AG08396 (cell line): Measurements from ENCODE around the gene HEXIM2.

ENCODE experiments used
- DNase-seq: peaks from one replicate; pipeline ENCODE4 v3.0.0; 2012; ENCODE audit warnings: low spot score, mixed read lengths

The HEXIM2 gene

DNA sequence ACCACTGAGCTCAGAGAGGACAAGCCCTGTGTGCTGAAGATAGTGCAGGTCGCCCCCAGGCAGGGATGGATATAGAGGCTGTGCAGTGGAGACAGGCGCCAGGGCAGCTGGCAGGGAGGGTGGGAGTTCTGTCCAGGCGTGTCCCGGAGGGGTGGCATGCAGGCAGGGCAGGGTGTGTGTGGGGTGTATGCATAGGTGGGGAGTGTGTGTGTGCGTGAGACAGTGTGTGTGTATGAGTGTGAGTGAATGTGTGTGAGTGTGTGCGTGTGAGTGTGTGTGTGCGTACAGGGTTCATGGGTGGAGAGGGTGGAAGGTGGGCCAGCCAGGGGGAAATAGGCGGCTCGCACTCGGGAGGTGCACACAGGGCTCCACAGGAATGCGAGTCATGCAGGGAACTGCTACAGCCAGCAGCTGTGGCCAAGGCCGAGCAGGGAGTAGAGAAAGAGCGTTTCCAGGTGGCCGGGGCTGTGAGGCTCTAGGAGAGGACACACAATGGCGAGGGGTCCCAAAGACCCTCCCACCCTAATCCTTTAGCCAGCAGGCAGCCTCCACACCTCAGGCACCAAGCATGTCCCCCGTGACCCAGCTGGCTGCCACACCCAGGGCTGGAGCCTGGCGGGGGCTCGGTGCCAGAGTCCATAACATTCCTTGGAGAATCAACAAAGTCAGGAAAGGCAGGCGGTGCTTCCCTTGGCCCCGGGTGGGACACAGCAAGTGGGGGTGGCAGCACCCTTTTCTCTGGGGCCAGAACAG lies 34.0 kb upstream of the HEXIM2 start:
- DNase-seq: peak; percentile 55

DNA sequence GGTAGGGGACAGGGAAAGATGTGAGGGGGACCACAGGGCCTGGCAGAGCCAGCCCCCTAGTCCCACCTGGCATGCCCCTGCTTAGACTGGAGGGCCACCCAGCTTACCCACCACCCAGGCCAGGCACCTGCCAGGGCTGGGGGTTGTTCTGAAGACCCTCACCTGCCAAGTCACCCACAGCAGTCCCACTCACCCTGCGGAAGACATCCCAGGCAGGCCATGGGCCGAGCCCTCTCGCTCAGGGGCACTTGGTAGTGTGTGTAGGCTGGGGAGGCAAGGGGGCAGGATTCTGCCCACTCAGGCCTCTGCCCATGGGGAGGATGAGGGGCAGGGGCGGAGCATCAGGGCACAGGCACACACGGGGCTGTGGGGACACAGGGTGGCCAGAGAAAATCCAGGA lies 33.3 kb upstream of the HEXIM2 start:
- no peak for DNase-seq

DNA sequence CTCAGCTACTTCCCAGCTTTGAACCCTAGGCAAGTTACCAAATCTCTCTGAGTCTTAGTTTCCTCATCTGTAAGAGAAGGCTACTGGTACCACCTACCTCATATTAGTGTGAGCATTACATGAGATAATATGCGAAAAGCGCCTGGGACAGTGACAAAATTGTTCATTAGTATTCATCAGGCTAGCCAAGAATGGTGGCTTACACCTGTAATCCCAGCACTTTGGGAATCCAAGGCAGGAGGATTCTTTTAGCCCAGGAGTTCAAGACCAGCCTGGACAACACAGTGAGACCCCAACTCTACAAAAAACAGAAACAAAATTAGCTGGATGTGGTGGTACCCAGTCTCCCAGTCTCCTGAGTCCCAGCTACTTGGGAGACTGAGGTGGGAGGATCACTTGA lies 32.7 kb upstream of the HEXIM2 start:
- no peak for DNase-seq

DNA sequence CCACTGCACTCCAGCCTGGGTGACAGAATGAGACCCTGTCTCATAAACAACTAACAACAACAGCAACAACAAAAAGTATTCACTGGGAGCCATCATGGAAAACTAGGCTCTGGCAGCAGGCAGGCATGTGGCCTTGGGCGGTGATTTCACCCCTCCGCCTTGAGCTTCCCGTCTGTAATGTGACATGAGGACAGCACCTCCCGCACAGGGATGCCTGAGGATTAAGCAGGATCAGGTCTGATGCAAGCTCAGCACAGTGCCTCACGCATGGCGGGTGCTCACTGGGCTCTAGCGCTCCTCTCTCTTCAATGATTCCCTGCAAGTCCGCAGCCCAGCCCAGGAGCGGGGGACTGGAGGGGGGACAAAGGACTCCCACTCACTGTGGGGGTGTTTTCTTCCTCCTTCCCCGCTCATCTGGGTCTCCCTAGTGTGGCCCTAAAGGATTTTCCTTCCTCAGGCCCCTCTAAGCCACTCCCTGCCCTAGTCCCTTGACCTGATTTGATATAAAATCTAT lies 32.2 kb upstream of the HEXIM2 start:
- no peak for DNase-seq

DNA sequence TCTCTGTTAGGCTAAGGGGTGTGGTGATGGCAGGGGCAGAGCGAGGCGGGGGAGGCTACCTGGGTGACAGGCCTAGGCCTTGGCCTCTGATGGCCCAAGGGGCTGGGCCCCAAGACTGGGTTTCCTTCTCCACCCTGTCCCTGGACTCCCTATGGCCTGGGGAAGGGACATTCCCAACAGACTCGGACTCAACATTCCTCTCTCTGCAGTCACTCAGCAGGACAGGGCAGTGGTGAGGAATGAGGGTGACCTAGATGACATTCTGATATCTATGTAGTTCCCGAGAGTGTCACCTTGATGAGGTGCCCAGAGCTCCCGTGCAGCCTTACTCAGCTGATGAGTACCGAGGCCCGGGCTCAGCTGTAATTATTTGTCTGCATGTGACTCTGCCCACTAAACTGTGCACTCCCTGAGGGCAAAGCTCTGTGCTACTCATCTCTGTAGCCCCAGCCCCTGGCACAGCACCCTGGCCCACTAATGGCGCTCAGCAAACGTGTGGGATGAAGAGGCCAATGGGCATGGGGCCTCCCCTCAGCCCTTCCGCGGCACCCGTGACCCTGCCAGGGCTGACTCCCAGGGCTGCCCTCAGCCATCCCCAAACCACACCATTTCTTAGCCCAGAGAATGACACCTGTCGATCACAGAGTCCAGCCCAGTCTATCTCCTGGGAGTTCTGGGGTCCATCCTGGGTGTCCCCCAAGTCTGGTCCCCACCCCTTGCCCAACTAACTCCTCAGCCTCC lies 31.6 kb upstream of the HEXIM2 start:
- DNase-seq: no peak

DNA sequence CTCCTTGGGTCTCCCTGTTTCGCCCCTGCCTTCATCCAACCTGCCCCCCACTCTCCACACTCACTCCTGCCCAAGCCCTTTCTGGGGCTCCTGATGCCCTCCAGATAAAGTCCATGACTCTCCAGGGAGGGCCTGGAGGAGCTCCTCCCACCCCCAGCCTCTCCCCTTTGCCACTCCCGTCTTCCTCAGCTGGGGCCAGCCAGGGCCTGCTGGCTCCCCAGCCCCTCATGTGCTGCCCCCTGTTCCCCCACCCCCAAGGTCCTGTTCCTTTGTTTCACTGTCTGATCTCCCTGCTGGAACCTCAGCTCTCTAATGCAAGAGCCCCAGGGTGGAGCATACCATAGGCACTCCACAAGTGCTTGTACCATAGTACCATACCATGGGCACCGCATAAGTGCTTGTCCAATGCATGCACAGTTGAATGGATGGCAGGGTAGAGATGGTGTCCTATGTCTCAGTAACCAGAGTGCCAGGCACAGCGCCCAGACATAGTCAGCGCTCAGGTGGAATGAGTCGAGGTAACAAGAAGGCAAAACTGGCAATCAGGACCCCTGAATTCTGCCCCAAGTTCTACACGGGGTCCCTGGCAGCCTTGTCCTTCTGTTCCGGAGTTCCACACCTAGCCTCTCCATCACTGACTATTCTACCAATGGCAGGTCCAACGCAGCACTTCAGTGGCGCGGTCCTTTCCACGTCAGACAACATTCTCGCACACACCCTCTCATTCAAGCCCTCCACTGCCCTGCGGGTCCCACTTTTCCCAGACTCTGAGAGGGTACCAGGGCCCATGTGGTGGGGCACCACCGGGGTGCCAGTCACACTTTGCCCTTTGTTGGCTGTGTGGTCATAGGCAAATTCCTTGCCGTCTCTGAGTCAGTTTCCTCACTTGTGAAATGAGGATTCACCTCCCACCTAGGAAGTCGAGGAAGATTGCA lies 30.7 kb upstream of the HEXIM2 start:
- no peak for DNase-seq

DNA sequence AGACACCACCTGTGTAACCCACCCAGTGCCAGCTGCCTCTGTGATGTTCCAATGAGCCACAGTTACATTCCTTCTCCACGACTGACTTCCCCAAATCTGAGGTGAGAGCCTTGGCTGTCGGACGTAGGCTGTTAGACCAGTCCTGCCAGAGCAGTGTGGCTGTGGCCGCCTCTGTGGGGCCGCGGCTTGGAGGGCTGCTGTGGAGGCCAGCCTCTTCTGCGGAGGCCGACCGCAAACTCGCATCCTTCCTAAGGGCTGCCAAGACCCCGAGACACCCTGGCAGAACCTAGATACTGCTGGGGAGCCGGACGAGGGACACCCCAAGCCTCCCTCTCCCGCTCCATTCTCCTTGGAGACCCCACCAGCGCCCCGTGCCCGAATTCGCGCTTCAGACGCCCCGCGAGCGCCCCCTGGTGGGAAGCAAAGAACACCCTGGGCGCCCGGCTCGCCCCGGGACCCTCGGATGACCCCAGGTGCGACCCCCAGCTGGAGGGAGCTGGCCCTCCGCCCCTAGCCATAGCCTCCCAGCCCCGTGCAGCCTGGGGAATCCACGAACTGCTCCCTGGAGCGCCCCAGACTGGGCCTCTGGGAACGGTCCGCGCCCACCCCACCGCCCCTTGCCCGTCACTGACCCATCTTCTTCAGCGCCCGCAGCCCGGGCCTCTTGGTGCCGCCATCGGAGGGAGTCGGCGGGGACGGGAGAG lies 29.9 kb upstream of the HEXIM2 start:
- DNase-seq: peak; percentile 57

DNA sequence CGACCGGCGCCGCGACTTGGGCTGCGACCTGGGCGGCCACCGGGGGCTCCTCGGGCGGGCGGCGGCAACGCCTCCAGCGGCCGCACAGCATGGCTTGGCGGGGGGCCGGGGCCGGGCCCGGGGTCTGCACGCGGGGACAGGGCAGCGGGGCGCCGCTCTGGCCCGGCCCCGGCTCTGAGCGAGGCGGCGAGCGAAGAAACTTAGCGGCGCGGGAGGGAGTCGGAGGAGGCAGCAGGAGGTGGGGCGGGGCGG lies 29.4 kb upstream of the HEXIM2 start, which contains the start of gene PLCD3:
Gene PLCD3, minus strand, starts transcription at position 196 of the 252 bp plus-strand sequence. Its CDS starts 105 bp downstream, at position 91.
- DNase-seq: no peak

DNA sequence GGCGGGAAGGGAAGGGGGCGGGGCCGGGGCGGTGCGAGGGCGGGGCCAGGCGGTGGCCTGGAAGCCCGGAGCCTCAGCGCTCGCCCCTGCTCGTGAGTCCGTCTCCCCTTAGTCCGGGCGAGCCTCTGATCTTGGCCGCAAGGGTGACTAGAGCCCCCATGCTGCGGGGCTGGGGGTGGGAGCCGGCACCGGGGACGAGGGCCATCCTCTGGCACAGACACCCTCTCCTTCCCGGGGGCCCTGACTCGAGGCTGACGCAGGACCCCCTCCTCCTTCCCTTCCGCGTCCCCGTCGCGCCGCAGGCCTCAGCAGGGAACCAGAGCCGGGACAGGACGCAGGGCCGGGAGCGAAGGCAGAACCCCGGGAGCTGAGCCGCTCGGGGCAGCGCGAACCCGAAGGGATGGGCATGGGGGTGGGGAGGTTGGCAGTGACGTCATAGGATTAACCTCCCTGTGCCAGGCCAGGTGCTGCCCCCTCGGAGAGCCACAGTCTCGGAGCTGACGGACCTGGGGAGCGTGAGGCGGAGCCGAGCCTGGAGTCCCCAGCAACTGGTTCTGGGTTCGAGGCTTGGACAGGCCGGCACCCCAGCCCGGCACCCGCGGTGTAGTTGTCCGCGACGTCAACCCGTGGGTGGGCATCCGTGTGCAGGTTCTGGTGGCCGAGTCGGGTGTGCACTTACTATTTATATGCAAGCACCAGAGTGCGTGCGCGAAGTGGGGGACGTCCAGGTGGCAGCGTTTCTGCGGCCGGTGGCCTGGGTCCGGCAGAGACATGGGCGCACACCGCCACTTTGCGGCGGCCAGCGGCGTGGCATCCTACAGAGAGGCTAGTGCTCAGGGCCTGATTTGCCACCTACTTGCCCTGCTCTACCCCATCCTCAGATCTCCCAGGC lies 28.9 kb upstream of the HEXIM2 start:
- peak; percentile 94 for DNase-seq

DNA sequence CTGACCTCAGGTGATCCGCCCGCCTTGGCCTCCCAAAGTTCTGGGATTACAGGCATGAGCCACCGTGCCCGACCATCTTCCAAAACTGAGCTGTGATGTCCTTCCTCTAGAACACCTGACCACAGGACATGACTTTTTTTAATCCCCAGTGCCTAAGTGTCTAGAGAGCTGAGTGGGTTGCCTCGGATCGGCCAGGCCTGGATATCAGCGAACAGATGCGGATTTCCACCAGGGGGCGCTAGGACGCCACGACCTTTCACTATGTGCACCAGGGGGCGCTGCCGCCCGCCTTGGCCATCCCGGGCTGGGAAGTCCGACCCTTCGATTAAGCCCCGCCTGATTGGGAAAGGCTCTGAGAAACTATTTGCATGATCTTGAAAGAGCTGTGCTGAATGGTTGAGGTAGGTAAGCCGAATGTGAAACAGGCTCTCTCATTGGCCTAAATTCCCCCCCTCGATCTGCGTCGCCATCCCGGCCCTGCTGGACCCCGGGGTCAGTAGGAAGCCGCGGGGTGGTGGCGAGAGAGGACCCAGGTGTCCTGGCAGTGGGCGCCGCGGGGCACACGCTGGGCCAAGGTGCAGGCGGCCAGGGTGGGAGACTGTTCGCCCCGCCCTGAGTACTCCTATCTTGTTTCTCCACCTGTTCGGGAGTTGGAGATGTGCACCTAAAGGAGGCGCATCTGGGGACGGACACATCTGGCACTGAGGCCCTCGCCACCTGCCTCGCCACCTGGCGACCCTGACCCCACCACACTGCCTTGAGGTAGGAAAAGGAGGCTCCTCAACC lies 26.3 kb upstream of the HEXIM2 start, which contains the start of gene ACBD4:
Gene ACBD4, plus strand, starts transcription at position 496 of the 786 bp plus-strand sequence. CDS start 458 bp downstream, outside the sequence.
- peak; percentile 97 for DNase-seq

DNA sequence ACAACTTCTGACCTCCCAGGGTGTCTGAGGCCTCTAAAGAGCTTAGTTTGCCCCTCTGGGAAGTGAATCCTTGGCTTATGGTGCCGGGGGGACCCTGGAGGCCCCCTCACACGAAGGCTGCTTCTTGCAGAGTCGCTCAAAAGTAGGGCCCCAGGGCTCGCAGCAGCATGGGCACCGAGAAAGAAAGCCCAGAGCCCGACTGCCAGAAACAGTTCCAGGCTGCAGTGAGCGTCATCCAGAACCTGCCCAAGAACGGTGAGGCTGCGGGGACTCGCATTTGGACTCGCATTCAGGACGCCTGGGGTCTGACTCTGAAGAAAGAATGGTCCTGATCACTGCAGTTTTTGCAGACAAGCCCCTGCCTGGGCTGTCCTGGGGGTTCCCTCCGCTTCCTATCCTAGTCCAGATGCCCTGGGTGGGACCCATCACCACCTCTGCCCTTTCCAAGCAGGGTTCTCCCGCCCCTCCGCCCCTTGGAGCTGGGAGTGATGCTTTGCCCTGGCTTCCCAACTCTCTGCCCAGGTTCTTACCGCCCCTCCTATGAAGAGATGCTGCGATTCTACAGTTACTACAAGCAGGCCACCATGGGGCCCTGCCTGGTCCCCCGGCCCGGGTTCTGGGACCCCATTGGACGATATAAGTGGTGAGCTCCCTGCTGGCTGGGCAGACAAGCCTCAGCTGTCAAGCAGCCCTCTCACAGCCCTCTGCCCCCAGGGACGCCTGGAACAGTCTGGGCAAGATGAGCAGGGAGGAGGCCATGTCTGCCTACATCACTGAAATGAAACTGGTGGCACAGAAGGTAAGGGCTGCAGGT lies 25.5 kb upstream of the HEXIM2 start:
- DNase-seq: no peak

DNA sequence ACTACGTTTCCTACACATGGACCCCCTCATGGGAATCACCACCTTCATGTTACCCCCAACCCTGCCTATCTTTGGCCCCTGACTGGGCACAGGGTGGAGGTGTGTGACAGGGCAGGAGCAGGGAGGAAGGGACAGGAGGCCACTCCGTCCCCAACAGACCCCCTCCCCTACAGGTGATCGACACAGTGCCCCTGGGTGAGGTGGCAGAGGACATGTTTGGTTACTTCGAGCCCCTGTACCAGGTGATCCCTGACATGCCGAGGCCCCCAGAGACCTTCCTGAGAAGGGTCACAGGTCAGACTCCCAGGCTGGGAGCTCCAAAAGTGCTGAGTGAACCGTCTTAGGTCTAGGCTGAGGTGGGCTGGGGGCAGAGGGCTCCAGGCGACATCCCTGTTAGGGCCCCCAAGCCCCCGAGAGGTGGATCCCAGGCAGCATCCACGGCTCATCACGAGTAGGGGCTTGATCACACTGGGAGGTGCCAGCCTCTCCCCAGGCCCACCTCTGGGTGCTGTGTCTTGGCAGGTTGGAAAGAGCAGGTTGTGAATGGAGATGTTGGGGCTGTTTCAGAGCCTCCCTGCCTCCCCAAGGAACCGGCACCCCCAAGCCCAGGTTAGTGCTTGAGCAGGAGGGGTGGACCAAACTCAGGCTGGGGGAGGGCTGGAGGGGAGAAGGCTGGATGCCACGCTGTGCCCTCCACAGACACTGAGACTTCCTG lies 24.7 kb upstream of the HEXIM2 start:
- DNase-seq: no peak

DNA sequence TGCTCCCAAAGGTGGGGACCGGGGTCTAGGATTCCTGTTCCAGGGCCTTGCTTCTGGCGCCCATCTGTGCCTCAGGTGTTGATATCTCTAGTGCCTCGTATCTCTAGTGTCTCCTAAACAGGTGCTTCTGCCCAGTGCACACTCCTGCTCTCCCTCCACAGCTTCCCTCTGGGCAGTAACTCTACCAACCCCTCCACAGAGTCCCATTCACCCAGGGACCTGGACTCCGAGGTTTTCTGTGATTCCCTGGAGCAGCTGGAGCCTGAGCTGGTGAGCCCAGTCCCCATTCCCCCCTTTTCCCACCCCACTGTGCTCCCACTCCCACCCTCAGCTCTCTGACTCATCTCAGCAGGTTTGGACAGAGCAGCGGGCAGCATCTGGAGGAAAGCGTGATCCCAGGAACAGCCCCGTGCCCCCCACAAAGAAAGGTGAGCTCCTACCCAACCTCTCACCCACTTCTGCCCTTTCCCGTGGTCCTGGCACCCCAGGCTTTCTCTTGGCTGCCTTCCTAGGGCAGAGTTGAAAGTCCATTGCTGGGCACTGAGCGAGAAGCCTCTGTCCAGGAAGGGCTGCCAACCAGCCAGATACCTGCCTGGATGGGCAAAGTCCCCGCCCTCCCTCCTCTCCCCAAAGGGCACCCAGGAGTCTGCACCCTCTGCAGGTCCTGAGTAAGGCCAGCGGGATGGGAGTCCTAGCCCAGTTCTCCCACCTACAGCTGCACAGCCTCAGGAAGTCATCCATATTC lies 23.9 kb upstream of the HEXIM2 start:
- no peak for DNase-seq

DNA sequence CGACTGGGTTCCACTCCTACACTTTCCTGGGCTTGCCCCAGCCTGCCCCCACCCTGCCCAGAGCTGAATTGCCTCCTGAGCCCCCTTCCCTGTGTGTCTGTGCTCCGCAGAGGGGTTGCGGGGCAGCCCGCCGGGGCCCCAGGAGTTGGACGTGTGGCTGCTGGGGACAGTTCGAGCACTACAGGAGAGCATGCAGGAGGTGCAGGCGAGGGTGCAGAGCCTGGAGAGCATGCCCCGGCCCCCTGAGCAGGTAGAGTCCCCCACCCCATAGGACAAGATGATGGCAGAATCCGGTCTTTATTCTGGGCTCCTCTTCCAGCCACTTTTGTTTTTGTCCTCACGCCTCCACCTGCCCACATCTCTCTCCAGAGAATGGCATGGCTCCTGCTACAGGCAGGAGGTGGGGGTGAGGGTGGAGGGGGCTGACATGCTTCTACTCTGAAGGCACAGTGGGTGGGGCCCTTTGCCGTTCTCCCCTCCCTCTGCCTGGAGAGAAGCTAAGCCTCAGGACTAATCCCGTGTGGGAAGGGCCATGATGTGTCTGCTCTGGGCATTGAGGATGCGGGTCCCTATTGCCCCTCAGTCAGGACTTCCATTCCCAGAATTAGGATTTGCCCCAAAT lies 22.7 kb upstream of the HEXIM2 start:
- no peak for DNase-seq

DNA sequence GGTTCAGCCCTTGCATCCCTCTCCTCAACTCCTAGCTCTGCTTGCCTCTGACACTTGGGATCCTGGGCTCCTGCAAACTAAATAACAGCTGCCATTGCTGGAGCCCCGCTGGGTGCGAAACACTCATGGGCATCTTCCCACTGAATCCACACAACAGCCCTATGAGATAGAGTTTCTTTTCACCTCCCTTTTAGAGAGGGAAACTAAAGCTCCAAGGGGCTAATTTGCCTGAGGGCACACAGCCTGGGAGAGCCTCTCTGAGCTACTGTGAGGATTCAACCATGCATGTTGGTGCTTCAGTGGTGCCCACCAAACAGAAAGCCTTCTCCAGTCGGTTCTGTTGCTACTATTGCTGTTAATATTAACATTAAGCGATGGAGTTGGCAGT lies 22.1 kb upstream of the HEXIM2 start:
- no peak for DNase-seq

DNA sequence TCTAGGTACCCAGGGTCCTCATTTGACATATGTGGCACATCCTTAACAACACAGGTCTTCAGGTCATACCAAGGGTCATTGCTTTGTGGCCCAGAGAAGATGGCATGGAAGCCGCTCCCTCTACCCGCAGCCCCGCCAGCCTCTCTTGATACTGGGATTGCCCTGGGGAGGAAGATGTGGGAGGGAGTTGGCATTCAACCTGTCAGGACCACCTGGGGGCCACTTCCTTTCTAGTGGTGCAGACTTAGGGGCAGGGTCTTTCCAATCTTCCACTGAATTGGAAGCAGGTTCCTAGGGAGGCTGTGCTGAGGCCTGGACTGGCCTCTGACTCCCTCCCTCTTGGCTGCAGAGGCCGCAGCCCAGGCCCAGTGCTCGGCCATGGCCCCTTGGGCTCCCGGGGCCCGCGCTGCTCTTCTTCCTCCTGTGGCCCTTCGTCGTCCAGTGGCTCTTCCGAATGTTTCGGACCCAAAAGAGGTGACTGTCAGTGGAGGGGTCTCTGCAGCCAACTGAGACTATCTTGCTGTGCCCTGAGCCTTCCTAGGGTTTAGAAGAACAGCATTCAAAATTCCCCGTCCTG lies 18.5 kb upstream of the HEXIM2 start:
- DNase-seq: no peak

DNA sequence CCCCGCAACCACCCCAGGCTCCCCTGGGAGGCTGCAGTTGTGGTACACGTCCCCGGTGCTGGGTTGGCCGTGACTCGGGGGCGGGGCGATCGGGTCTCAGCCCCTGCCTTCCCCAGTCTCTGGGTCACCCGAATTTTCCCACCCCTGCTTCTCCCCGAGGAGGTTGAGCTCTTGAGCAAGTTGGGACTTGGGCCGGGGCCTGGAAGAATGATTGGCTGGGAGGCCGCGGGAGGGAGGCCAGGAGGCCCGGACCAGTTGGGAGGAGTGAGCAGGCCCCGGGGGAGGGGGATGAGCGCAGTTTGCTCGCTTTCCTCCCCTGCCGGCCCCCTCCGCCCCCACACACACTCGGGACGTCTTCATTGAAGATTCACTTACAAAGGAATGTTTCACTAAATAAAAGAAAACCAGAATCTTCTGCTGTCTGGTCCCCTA lies 17.9 kb upstream of the HEXIM2 start:
- peak; percentile 78 for DNase-seq
